Epithelial cell of prostate (primary cell): ENCODE data around the gene KCNH5.
"Not testable (repeated sequence)": the region's sequence is repeated elsewhere in the genome, so short reads cannot be mapped to it uniquely, and the experiment has no call there.

ENCODE experiments used
- DNase-seq: peaks from one replicate; pipeline ENCODE4 v3.0.0-alpha.2; 2011; ENCODE audit warnings: low read depth, low spot score
- H3K27ac ChIP-seq: fragments of 450-650 bp; 2 replicates; pipeline ENCODE4 v1.5.1; 2017; ENCODE audit warnings: mild to moderate bottlenecking

Gene KCNH5

DNA sequence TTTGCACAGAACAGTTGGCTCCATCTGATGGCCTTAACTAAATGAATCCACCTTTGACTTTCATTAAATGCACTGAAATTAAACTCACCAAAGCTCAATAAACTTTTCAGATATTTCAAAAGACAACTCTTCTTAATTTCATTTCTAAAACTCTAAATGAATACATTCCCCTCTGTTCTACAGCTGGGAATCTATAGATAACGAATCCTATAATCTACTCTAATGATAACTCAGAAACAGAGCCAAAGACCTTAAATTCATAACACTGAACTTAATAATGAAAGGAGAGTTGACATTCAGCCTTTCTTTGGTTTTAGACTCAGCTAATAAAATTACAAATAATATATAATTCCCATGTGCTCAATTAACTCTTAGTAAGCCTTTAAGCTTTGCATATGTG is 150.5 kb downstream of the KCNH5 start:
- DNase-seq = no peak
- no peak overlapping the region for H3K27ac ChIP-seq

GRCh38 chr14:62889364-62889763 is 155.9 kb downstream of the KCNH5 start:
- no peak overlapping the region for H3K27ac ChIP-seq
- DNase-seq = no peak

DNA sequence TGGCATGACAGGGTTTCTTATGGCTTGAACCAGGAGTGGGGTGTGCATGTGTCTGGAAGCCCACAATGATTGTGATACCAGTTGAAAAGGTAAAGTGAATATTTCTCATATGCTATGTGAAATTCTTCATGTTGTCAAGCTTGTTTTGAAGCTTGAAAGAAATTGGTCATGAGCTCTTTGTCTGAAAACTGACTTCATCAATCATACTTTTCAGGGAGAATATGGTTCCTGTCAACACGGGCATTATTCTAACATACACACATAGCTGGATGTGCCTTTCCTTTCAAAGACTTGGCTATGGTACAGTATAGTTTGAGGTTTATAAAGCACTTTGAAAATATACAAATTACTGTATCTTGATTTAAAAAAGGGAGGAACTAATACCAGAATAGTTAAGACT is 158.8 kb downstream of the KCNH5 start:
- H3K27ac ChIP-seq = no peak overlapping the region
- DNase-seq = no peak

DNA sequence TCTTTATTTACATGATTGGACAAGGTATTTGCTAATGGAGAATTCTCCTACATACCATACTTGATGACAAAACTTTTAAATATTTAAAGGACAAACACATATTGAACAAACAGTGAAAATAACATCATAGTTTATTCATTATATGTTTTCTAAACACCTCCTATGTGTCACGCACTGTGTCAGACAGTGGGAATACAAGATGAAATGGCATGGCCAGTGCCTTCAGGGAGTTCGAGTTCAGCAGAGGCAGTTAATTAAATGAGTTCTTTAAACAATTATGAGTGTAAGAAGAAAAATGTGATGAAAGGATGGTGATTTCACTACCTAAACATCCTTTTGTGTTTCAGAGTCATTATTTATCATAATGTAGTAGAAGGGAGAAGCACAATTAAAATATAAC is 159.8 kb downstream of the KCNH5 start:
- no peak for DNase-seq

DNA sequence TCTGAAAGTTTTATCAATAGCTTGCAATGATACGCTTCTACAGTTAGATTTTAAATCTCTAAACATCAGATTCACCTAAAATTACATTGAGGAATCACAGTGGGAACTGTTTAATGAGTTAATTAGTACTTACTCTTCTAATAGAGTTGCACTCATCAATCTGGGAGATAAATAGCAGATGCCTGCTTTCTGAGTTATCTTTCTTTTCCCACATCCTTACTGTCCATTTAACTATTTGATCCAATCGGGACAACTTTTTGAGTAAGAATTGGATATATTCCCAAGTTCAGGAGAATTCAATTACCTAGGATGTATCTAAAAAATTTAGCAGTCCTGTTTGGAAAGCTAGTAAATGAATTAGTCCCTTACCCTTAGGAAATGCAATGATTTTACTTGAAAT is 162.3 kb downstream of the KCNH5 start:
- DNase-seq = no peak
- no peak overlapping the region for H3K27ac ChIP-seq

More for the DNA sequence above, 159.8 kb downstream of the KCNH5 start:
- H3K27ac ChIP-seq = no peak overlapping the region

DNA sequence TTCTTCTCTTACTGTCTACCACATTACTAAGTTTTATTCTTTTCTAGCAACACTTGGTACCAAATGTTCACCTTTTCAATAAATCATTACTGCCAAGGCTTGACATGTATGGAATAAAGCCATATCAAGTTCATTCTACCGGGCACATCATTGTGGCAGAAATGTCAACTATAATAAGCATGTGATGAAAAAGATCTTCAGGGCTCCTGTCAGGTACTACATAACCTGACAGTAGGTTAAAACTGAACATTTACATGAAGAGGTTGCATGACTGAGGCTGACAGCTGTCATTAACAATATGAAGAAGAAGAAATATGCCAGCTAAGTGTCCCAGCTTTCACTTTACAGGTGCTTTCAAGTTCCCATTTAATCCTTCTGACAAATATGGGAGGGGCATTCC is 178.9 kb downstream of the KCNH5 start:
- DNase-seq = no peak
- H3K27ac ChIP-seq = no peak overlapping the region

DNA sequence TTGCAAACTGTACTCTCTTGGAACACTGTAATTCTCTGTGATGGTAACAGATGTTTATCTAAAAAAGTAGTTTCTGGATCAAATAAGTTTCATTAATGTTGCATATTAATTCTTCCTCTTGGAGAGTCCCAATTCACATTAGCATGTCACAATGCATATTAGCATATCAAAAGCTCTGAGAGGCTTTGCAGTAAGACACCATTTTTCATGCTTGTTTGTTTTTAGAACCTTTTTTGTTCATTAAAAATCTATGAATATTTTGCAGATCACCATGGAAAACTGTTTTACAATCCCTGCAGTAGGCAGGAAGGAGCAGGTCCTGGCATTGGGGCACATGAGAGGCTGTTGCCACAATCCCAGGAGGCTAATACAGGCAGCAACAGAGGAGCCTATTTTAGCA is 180.7 kb downstream of the KCNH5 start:
- H3K27ac ChIP-seq = no peak overlapping the region

DNA sequence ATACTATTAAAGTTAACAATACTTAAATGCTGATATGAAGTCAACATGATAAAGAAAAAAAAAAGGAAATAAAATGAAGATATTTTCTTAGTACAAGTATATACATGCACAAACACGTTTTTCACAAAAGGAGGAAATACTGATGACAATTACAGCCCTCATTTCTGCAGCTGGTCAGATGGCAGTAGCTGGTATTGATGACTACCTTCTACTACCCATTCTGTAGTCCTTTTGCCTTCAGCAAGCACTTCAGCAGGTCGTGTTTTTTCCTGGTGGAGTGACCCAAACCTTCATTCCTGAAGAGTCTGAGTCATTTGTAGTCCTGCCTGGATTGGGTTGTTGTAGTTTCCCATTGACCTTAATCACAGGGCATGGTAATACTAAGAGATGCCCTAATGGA is 187.2 kb downstream of the KCNH5 start:
- not testable (repeated sequence) for H3K27ac ChIP-seq, DNase-seq

More for the DNA sequence above, 180.7 kb downstream of the KCNH5 start:
- DNase-seq = no peak

DNA sequence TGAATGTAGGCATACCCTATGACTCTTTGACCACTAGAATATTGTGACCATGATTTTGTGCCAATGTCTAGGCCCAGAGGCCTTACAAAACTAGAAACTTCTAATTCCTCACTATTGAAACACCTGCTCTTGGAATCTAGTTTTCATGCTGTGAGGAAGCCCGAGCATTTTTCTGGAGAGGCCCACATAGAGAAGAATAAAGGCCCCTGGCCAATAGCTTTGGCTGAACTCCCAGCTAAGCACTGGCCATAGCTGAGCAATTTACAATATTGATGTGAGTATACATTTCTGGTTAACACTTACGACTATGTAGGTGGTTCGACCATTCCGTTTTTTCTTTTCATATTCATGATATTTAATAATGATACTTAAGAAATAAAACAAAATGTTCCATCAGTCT is 190.3 kb downstream of the KCNH5 start:
- DNase-seq = no peak
- H3K27ac ChIP-seq = no peak overlapping the region

DNA sequence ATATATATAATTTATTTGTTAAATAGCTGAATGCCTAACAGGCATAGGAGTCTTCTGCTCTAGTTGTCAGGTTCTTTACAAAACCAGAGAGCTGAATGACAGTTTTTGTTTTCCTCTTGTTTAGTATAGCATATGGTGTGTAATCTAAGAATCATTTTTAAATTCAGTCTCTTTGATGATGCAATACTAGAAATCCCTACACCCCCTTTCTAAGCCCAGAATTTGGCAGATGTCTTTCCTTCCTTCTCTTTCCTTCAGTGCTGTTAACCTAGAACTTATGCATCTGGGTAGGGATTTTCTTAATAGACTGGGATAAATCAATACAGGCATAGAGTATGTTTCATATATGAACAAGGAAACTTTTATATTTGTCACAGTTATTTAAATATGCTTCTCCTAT is 198.1 kb downstream of the KCNH5 start:
- no peak overlapping the region for H3K27ac ChIP-seq
- DNase-seq = no peak

DNA sequence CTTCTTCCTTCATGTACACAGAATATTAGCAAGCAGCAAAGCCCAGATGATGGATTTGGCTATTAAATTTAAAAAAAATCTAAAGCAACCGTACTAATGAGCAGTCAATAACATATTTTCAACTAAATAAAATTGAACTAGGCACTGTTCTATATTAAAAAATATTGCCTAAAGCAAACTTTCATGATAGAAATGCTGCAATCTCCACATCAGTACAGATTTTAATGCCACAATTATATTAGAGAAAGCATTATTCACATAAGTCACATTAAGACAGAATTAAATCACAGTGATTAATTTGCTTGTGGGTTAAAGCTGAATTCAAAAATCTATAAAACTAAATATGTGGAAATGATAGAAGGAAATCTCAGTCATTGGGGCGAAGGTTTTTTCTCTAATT is 200.7 kb downstream of the KCNH5 start:
- no peak overlapping the region for H3K27ac ChIP-seq
- DNase-seq = no peak

DNA sequence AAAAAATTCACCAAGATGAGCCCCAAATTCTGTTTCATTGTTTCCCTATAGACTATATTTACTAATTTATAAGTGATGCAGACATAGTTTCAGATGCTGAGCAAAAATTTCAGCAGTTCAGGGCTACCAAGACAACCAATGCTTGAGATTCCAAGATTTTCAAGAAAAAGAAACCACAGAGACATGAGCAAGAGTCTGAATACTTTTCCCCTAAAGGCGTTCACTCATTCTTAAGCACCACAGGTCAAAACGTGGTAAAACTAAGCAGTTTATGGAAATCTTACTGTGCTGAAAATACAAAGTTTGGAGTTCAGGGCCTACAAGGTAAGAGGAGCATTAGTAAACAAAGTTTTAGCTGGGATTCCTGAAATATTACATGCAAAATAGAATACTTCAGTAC is 221.2 kb downstream of the KCNH5 start:
- no peak for DNase-seq
- H3K27ac ChIP-seq = no peak overlapping the region

GRCh38 chr14:62819931-62820330 is 225.3 kb downstream of the KCNH5 start:
- DNase-seq = no peak
- no peak overlapping the region for H3K27ac ChIP-seq

DNA sequence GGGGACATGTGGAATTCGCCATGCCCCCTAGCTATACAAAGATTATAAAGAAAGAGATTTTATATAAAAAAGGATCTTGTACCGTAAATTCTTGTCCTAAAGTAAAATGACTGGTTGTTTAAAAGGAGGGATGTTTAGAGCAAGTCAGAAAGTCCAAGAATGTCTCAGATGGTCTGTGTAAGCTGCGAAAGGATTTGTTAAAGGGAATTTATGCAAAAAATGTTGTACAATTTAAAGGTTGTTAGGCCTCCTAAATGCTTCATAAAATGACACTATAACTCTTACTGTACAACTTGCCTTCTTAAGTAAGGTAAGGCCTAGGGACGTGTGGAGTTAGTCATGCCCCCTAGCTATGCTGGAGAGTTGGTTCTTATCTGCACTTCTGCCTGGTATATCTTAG is 237.6 kb downstream of the KCNH5 start:
- DNase-seq = no peak

GRCh38 chr14:62800577-62800976 is 244.7 kb downstream of the KCNH5 start:
- DNase-seq = no peak
- H3K27ac ChIP-seq = no peak overlapping the region

More for the DNA sequence above, 237.6 kb downstream of the KCNH5 start:
- H3K27ac ChIP-seq = no peak overlapping the region

- peak overlapping the region; percentile 14 for H3K27ac ChIP-seq
- peak; percentile 37 for DNase-seq
Observed at GRCh38 chr14:62796431-62796830, 248.8 kb downstream of the KCNH5 start.

- no peak overlapping the region for H3K27ac ChIP-seq
- no peak for DNase-seq
Observed at GRCh38 chr14:62792578-62792977, 252.7 kb downstream of the KCNH5 start.

GRCh38 chr14:62781328-62781727 is 263.9 kb downstream of the KCNH5 start:
- not testable (repeated sequence) for DNase-seq, H3K27ac ChIP-seq

GRCh38 chr14:62778852-62779251 is 266.4 kb downstream of the KCNH5 start:
- no peak for DNase-seq
- no peak overlapping the region for H3K27ac ChIP-seq

- no peak for DNase-seq
- H3K27ac ChIP-seq = no peak overlapping the region
Observed at GRCh38 chr14:62778310-62778709, 266.9 kb downstream of the KCNH5 start.

GRCh38 chr14:62777510-62777909 is 267.7 kb downstream of the KCNH5 start:
- no peak for DNase-seq
- no peak overlapping the region for H3K27ac ChIP-seq

- no peak for DNase-seq
Observed at GRCh38 chr14:62776300-62776699, 269.0 kb downstream of the KCNH5 start.

DNA sequence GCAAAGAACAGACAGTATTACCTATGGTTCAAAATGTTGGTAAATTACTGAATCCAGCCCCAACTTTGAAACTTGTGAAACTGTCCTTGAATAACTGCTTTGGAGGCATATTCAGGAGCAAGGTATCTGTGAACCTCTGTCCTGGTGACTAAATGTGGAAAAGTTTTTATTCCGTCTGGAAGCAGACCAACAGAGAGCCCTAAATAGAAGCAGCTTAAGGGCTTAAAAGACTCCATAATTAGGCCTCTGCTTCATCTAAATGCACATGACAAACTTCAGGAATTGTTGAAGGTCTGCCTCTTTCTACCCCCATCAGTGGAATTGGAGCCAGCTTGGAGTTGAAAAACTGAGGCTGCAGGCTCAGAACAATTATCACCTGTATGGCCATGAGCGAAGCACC is 276.5 kb downstream of the KCNH5 start:
- H3K27ac ChIP-seq = no peak overlapping the region
- DNase-seq = no peak

More at GRCh38 chr14:62776300-62776699, 269.0 kb downstream of the KCNH5 start:
- H3K27ac ChIP-seq = no peak overlapping the region
